HL-60 (cell line): Measurements from ENCODE around the gene TTLL11.

Experiments
- DNase-seq, 2 experiments: peaks; one replicate each; pipeline ENCODE4 v3.0.0-alpha.2; 2010 to 2020; ENCODE audit warnings: low read depth in 1 of 2, low spot score in 1 of 2
- H3K27ac ChIP-seq: fragments of 250-450 bp; sonication (Bioruptor Pico); replicated peaks from 2 replicates; pipeline ENCODE4 v1.5.1; 2020; ENCODE audit warnings: mild to moderate bottlenecking, moderate library complexity
- H3K27me3 ChIP-seq: fragments of 250-450 bp; sonication (Bioruptor Pico); 2 replicates; pipeline ENCODE4 v1.5.1; 2021; ENCODE audit warnings: mild to moderate bottlenecking, moderate library complexity; ENCODE audit not compliant: insufficient read depth, poor library complexity, severe bottlenecking
- H3K4me3 ChIP-seq: replicated peaks from 2 replicates; pipeline ENCODE4 v1.5.1; 2011; ENCODE audit warnings: mild to moderate bottlenecking, control low read depth, low read length; ENCODE audit not compliant: insufficient read depth
- GABPA ChIP-seq: IDR thresholded peaks from 2 replicates; pipeline ENCODE4 v1.6.1; 2012; ENCODE audit warnings: low read depth
- POLR2AphosphoS5 ChIP-seq: IDR thresholded peaks from 2 replicates; pipeline ENCODE4 v1.6.1; 2012; ENCODE audit warnings: low read depth
- REST ChIP-seq: IDR thresholded peaks from 2 replicates; pipeline ENCODE4 v1.6.1; 2012; ENCODE audit warnings: low read depth; ENCODE audit not compliant: insufficient replicate concordance
- SPI1 ChIP-seq: IDR thresholded peaks from 2 replicates; pipeline ENCODE4 v1.6.1; 2012; ENCODE audit warnings: low read depth, mild to moderate bottlenecking, borderline replicate concordance
- TF ChIP-seq, protein P1 (sequence below): IDR thresholded peaks from one replicate; pipeline ENCODE4 v1.5.1; 2011; ENCODE audit warnings: low read length, control low read depth, inconsistent platforms; ENCODE audit not compliant: insufficient read depth

TTLL11 gene

GRCh38 chr9:122113574-122113973, 20.5 kb upstream of the TTLL11 start:
- no peak overlapping the region for H3K27ac ChIP-seq
- H3K27me3 ChIP-seq, result no peaks in the 10 kb centered on the region
- no peak for DNase-seq
- TF ChIP-seq GABPA (no peak), POLR2AphosphoS5 (no peak), REST (no peak), SPI1 (no peak)
- TF ChIP-seq, protein P1, sequence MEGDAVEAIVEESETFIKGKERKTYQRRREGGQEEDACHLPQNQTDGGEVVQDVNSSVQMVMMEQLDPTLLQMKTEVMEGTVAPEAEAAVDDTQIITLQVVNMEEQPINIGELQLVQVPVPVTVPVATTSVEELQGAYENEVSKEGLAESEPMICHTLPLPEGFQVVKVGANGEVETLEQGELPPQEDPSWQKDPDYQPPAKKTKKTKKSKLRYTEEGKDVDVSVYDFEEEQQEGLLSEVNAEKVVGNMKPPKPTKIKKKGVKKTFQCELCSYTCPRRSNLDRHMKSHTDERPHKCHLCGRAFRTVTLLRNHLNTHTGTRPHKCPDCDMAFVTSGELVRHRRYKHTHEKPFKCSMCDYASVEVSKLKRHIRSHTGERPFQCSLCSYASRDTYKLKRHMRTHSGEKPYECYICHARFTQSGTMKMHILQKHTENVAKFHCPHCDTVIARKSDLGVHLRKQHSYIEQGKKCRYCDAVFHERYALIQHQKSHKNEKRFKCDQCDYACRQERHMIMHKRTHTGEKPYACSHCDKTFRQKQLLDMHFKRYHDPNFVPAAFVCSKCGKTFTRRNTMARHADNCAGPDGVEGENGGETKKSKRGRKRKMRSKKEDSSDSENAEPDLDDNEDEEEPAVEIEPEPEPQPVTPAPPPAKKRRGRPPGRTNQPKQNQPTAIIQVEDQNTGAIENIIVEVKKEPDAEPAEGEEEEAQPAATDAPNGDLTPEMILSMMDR, result no peak
- no peak overlapping the region for H3K4me3 ChIP-seq

DNA sequence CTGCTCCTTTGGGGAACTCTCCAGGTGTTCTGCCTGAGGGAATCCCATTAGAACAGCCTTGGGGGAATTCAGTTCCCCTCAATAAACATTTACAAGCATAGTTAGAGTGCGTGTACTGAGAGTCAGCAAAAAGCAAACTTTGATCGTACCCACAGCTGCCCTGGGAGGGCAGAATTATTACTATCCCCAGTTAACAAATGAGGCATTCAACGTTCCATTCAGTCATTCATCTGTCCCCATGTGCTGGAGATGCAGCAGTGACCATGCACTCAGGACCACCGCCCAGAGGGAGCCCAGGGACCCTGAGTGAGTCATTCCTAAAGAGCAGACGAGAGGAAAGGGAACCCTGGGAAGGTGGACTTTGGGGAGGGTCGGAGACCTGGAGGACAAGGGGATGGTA, 19.1 kb upstream of the TTLL11 start:
- DNase-seq, result no peak
- no peak overlapping the region for H3K4me3 ChIP-seq
- no peak for TF ChIP-seq POLR2AphosphoS5
- no peak for TF ChIP-seq SPI1
- no peak for TF ChIP-seq REST
- TF ChIP-seq GABPA, result no peak
- TF ChIP-seq, protein P1, result no peak
- no peaks in the 10 kb centered on the region for H3K27me3 ChIP-seq
- H3K27ac ChIP-seq, result no peak overlapping the region

- H3K27me3 ChIP-seq, result no peaks in the 10 kb centered on the region
- TF ChIP-seq REST (no peak), GABPA (no peak)
- TF ChIP-seq, protein P1, result no peak
- H3K4me3 ChIP-seq, result no peak overlapping the region
- DNase-seq, result no peak
- H3K27ac ChIP-seq, result no peak overlapping the region
These were observed 18.4 kb upstream of the TTLL11 start for GRCh38 chr9:122111413-122112085.
